IPS-11a (cell line): ENCODE data around the gene EIF3CL.
A peak's percentile ranks its signal among the peaks of the same experiment; 100 is the strongest.
"Not testable (repeated sequence)": the region's sequence is repeated elsewhere in the genome, so short reads cannot be mapped to it uniquely, and the experiment has no call there.

Experiments used
- H3K4me3 ChIP-seq: one replicate; pipeline ENCODE4 v1.5.1; 2013; ENCODE audit warnings: low read depth, low read length, control low read depth

EIF3CL gene

GRCh38 chr16:28403220-28404072 is at the start of gene EIF3CL:
Gene EIF3CL (minus strand): TSS chr16:28403841. CDS start chr16:28403618, 223 bp downstream.
- H3K4me3 ChIP-seq: peak within 1 kb of the TSS; percentile 36

DNA sequence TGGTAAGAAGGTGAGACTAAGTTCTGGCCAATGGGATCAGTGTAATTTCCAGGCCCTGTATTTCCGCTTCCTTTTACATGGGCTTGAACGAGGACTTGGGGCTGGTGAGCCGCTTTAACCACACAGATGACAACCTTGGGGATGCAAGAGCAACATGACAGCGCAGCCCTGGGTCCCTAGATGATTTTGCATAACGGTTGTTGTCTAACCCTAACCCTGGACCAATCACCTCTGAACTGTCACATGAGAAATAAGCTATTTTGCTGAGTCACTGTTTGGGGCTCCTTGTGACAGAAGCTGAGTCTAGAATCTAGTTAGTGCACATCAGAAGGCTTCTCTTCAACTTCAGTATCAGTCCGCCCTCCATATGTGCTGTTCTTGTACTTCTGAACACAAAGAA is 43.4 kb upstream of the EIF3CL start:
- H3K4me3 ChIP-seq: not testable (repeated sequence)

DNA sequence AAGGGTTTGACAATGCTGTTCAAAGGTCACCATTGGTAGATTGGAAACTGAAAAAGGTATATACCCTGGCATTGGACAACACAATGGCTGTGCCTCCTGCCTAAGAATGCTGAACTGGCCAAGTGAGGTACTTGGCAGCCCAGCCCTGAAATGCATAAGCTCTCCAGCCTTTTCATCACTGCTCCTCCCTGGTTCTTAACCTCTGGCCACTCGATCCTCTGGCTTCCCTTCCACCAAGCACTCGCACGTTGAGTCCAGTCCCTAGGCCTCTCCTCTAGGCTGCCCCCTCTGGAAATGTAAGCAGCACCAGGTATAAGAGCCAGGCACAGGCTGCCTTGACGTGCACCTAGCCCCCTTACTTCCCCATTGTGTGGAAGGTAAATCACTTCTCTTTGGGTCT is 42.7 kb upstream of the EIF3CL start:
- H3K4me3 ChIP-seq: not testable (repeated sequence)

- H3K4me3 ChIP-seq: not testable (repeated sequence)
Measured at GRCh38 chr16:28443943-28444342, 40.3 kb upstream of the EIF3CL start.

- H3K4me3 ChIP-seq: not testable (repeated sequence)
Measured at GRCh38 chr16:28438899-28439298, 35.3 kb upstream of the EIF3CL start.

GRCh38 chr16:28435340-28435739 is 31.7 kb upstream of the EIF3CL start:
- H3K4me3 ChIP-seq: not testable (repeated sequence)

DNA sequence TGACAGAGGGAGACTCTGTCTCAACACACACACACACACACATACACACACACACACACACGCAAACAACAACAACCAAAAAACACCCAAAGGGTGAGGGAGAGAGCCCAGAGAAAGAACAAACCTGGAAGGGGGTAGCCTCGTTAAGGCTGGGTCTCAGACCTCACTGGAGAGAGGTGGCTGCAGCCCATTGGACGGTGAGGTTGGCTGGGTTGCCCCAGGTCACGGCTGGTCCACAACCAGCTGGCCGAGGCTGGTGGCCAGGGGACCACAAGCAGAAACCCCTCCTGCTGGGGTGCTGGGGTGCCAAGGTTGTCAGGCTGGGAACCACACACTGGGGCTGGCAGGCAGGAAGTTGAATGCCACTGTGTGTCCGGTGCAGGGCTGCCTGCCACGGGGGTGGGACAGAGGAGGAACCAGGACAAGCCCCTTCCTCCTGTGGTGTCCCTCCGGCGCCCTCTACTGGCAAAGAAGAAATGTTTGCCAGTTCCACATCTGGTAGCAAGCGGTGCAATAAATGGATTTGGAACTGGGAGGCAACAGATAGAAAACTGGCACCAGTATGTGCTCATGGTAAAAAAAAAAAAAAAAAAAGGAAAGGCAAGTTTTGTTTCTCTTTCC is 22.5 kb upstream of the EIF3CL start:
- not testable (repeated sequence) for H3K4me3 ChIP-seq

DNA sequence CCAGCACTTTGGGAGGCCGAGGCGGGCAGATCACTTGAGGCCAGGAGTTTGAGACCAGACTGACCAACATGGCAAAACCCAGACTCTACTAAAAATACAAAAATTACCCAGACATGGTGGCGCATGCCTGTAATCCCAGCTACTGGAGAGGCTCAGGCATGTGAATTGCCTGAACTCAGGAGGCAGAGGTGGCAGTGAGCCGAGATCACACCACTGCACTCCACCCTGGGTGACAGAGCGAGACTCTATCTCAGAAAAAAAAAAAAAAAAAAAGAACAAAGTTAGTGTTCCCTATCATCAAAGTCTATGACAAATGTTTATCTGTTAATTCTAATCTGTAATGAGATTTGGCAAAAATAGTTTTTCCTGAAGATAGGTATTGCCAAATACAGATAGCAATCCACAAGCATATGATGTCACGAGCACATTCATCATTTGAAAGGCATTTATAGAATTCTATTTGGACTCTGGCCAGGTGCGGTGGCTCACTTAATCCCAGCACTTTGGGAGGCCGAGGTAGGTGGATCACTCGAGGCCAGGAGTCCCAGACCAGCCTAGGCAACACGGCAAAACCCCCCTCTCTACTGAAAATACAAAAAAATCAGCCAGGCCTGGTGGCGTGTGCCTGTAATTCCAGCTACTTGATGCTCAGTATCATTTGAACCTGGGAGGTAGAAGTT is 17.6 kb upstream of the EIF3CL start:
- H3K4me3 ChIP-seq: not testable (repeated sequence)

DNA sequence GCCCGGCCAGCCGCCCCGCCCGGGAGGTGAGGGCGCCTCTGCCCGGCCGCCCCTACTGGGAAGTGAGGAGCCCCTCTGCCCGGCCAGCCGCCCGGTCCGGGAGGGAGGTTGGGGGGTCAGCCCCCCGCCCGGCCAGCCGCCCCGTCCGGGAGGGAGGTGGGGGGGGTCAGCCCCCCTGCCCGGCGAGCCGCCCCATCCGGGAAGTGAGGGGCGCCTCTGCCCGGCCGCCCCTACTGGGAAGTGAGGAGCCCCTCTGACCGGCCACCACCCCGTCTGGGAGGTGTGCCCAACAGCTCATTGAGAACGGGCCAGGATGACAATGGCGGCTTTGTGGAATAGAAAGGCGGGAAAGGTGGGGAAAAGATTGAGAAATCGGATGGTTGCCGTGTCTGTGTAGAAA is 13.4 kb upstream of the EIF3CL start:
- not testable (repeated sequence) for H3K4me3 ChIP-seq

DNA sequence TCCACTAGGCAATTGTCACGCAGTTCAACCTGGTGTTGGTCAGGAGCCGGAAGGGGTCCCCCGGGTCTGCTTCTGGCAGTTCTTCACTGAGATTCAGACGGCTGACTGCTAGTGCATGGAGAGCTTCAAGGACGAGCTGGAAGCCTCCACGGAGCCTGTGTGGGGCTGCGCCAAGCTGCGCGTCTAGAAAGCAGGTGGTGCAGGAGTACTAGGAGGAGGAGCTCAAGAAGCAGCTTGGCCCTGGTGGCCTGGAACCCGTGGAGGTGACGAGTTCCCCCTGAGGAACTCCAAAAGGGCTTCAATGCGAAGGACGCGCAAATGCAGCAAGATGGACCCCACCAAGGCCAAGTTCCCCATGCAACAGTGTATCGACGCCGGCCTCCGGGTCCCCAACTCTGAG is 10.9 kb upstream of the EIF3CL start:
- H3K4me3 ChIP-seq: not testable (repeated sequence)

DNA sequence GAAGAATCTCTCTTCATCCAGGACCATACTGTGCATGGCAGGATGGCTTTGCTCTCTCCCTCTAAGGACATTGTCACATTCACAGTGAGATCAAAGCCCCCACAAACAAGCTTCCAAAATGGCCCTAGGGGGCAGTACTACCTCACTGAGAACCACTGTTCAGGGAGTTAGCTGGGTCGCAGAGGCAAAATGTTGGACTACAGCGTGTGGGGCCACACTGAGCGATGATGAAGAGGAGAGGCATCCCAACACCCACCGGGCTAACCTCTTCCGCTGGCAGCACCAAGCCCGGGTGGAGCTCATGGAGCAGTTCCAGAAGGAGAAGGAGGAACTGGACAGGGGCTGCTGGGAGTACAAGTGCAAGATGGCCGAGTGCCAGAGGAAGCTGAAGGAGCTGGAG is 9.9 kb upstream of the EIF3CL start:
- not testable (repeated sequence) for H3K4me3 ChIP-seq

DNA sequence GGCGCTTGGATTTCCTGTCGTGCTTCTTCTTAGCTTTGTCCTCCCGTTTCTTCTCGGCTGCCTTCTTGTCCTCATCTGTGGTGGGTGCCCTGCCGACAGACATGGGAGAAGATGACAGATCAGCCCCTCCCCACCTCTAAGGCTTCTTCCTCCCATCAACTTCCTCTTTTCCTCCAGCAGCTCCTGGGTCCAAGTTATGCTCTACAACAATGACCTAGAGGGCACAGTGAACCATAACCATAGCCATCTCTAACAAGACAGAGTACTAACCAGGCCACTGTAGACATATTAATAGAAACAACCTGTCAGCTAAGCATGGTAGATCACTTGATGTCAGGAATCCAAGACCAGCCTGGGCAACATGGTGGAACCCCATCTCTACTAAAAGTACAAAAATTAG is 11.6 kb downstream of the EIF3CL start:
- H3K4me3 ChIP-seq: not testable (repeated sequence)

- not testable (repeated sequence) for H3K4me3 ChIP-seq
Measured at GRCh38 chr16:28382177-28382867, 21.3 kb downstream of the EIF3CL start.

DNA sequence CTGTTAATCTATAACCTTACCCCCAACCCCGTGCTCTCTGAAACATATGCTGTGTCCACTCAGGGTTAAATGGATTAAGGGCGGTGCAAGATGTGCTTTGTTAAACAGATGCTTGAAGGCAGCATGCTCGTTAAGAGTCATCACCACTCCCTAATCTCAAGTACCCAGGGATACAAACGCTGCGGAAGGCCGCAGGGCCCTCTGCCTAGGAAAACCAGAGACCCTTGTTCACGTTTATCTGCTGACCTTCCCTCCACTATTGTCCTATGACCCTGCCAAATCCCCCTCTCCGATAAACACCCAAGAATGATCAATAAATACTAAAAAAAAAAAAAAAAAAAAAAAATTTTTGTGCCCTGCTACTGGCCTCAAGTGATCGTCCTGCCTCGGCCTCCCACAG is 25.8 kb downstream of the EIF3CL start:
- not testable (repeated sequence) for H3K4me3 ChIP-seq

GRCh38 chr16:28377108-28377625 is 26.5 kb downstream of the EIF3CL start:
- H3K4me3 ChIP-seq: not testable (repeated sequence)

DNA sequence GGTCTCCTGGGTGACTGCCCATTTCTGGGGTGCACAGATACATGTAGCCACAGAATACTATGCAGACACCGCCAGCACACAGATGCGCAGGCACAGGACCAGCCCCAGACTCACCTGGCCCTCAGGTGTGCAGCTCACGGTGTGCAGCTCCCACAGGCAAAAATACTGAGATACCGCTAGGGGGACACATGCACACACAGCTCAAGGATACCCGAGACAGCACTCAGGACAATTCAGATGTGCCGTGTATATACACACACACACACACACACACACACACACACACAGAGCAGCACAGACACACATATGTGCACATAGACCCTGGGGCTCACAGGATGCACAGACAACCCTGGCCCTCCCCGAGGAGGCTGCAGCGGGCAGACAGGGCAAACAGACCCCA is 28.5 kb downstream of the EIF3CL start:
- not testable (repeated sequence) for H3K4me3 ChIP-seq

DNA sequence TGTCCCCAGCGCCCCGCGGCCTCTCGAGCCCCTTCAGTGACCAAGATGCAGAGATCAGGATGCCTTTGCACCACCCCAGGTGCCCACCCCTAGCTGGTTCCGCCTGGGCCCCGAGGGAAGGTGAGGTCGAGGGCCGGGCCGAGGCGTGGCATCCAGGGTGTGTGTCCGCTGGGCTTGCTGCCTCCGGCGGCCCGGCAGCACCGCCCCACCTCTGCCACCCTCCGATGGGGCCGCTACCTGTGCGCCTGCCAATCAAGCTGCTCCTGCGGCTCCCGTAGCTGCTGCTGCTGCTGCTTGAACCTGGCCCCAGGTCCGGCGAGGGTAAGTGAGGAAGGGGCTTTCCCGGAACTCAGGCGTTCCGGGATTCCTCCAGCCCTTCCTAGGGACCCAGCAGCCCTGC is 29.4 kb downstream of the EIF3CL start:
- not testable (repeated sequence) for H3K4me3 ChIP-seq

GRCh38 chr16:28367926-28368325 is 35.7 kb downstream of the EIF3CL start:
- H3K4me3 ChIP-seq: not testable (repeated sequence)

DNA sequence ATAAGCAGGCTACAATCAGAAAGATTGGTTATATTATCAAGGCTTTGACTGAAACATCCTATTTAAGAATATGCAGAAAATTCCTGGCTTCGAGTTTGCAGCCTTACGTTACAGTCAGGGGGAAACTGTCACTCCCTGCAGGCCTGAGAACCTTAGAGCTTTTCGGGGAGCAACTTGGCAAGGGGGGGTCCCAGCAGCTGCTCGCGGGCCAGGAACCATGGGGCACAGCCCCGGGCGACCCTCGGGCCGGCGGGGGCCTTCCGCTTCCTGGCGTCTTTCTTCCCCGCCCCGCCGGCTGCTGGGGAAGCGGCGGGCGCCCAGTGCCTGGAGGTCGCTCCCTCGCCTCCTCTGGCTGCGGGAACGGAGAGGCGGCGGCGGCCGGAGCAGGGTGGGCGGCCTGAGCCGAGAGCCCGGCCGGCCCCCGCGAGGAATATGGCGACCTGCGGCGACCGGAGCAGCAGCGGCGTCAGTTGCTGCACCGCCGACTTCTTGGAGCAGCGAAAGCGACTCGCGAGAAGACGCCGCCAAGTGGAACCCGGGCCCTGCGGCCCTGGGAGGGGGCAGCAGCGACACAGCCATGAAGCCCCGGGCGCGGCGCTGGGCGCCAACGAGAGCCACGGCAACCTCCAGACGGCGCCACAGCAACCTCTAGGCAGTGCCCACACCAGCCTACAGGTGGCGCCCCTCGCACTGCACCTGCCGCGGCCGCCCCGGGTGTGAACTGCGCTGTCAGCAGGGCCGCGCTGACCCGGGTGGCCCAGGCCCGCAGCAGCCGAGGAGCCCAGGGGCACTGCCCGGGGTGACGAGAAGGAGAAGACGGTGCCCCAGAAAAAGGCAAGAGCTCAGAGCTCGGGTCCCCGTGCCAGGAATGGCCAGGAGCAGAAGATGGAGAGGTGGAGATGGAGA is 39.1 kb downstream of the EIF3CL start:
- H3K4me3 ChIP-seq: not testable (repeated sequence)

- H3K4me3 ChIP-seq: not testable (repeated sequence)
Measured at GRCh38 chr16:28363408-28363807, 40.2 kb downstream of the EIF3CL start, which contains the start of gene NPIPB6. Gene NPIPB6 (minus strand): TSS chr16:28363508. CDS start chr16:28362822, 686 bp downstream.
